SK-N-SH treated with all-trans-retinoic acid at 6 μM for 48 hours (cell line): ENCODE measurements around the gene FLT1.

Experiments
- CSDC2 ChIP-seq: fragments of 250-450 bp; sonication (Bioruptor Pico); IDR thresholded peaks from 2 replicates; pipeline ENCODE4 v1.5.0; 2020; ENCODE audit warnings: mild to moderate bottlenecking, moderate library complexity
- ESRRG ChIP-seq: fragments of 250-450 bp; sonication (Bioruptor Pico); IDR thresholded peaks from 2 replicates; pipeline ENCODE4 v1.6.1; 2021; ENCODE audit warnings: mild to moderate bottlenecking
- ZFP3 ChIP-seq: fragments of 250-450 bp; sonication (Bioruptor Pico); IDR thresholded peaks from 2 replicates; pipeline ENCODE4 v1.5.0; 2020; ENCODE audit warnings: mild to moderate bottlenecking, moderate library complexity

- TF ChIP-seq CSDC2 (CRISPR knock-in tag) (no peak), ZFP3 (CRISPR knock-in tag) (no peak), ESRRG (no peak)
Measured at GRCh38 chr13:28411831-28412353, 83.0 kb downstream of the FLT1 start.
